ENCODE data around the gene GBP5.
"Not testable (repeated sequence)": the region's sequence is repeated elsewhere in the genome, so short reads cannot be mapped to it uniquely, and the experiment has no call there.

GBP5 gene

GRCh38 chr1:89280766-89281165 is 8.1 kb upstream of the GBP5 start:
- no peak for DNase-seq (ENCODE audit: low spot score)

- no peak for DNase-seq (ENCODE audit: low spot score)
These were observed 6.4 kb upstream of the GBP5 start for GRCh38 chr1:89279011-89279466.

GRCh38 chr1:89277725-89278124 is 5.1 kb upstream of the GBP5 start:
- no peak for DNase-seq (ENCODE audit: low spot score)

- DNase-seq (ENCODE audit: low spot score), result no peak
These were observed 4.0 kb upstream of the GBP5 start for GRCh38 chr1:89276690-89277089.

GRCh38 chr1:89274411-89274857 is 1.8 kb upstream of the GBP5 start:
- DNase-seq (ENCODE audit: low spot score), result no peak

- DNase-seq (ENCODE audit: low spot score), result no peak
These were observed 691 bp upstream of the GBP5 start for GRCh38 chr1:89273324-89273778.

GRCh38 chr1:89271341-89272015 is 1.2 kb downstream of the GBP5 start:
- no peak for DNase-seq (ENCODE audit: low spot score)

GRCh38 chr1:89270423-89270822 is 2.2 kb downstream of the GBP5 start:
- no peak for DNase-seq (ENCODE audit: low spot score)

- no peak for DNase-seq (ENCODE audit: low spot score)
These were observed 3.4 kb downstream of the GBP5 start for GRCh38 chr1:89269277-89269676.

GRCh38 chr1:89262643-89263042 is 10.0 kb downstream of the GBP5 start:
- no peak for DNase-seq (ENCODE audit: low spot score)

- DNase-seq (ENCODE audit: low spot score), result no peak
These were observed 10.6 kb downstream of the GBP5 start for GRCh38 chr1:89261926-89262515.

- DNase-seq (ENCODE audit: low spot score), result no peak
These were observed 11.9 kb downstream of the GBP5 start for GRCh38 chr1:89260566-89261255.

- DNase-seq (ENCODE audit: low spot score), result no peak
These were observed 12.6 kb downstream of the GBP5 start for GRCh38 chr1:89260042-89260441.

GRCh38 chr1:89259283-89259971 is 13.2 kb downstream of the GBP5 start:
- DNase-seq (ENCODE audit: low spot score), result no peak

GRCh38 chr1:89257041-89257440 is 15.6 kb downstream of the GBP5 start:
- DNase-seq (ENCODE audit: low spot score), result no peak

GRCh38 chr1:89255581-89255980 is 17.1 kb downstream of the GBP5 start:
- DNase-seq (ENCODE audit: low spot score), result not testable (repeated sequence)

- no peak for DNase-seq (ENCODE audit: low spot score)
These were observed 17.9 kb downstream of the GBP5 start for GRCh38 chr1:89254658-89255287.

- DNase-seq (ENCODE audit: low spot score), result no peak
These were observed 29.6 kb downstream of the GBP5 start for GRCh38 chr1:89243046-89243445.

All from LoVo (cell line).